GM19463 (cell line): ENCODE measurements around the gene FLII.
A peak's percentile ranks its signal among the peaks of the same experiment; 100 is the strongest.
"Not testable (repeated sequence)": the region's sequence is repeated elsewhere in the genome, so short reads cannot be mapped to it uniquely, and the experiment has no call there.

Source experiments
- ATAC-seq: cut with Tn5 transposase; IDR thresholded peaks from one replicate; pipeline ENCODE4 v1.9.1; 2021; ENCODE audit warnings: mild to moderate bottlenecking, moderate library complexity; ENCODE audit not compliant: unreplicated experiment

Gene FLII

GRCh38 chr17:18258356-18259038 is at the start of gene FLII:
Gene FLII, minus strand, starts transcription at chr17:18258738. Its CDS starts 48 bp downstream, at chr17:18258690.
- ATAC-seq: peak; percentile 26

GRCh38 chr17:18303206-18303605 is 44.7 kb upstream of the FLII start:
- ATAC-seq: not testable (repeated sequence)

GRCh38 chr17:18300725-18301480 is 42.4 kb upstream of the FLII start:
- ATAC-seq: no peak

- not testable (repeated sequence) for ATAC-seq
These were observed 39.5 kb upstream of the FLII start for GRCh38 chr17:18298061-18298460.

GRCh38 chr17:18291718-18292540 is 33.4 kb upstream of the FLII start:
- ATAC-seq: no peak

- ATAC-seq: no peak
These were observed 26.8 kb upstream of the FLII start for GRCh38 chr17:18285296-18285695.

GRCh38 chr17:18281788-18282187 is 23.2 kb upstream of the FLII start:
- ATAC-seq: no peak

GRCh38 chr17:18280766-18281371 is 22.3 kb upstream of the FLII start:
- no peak for ATAC-seq

GRCh38 chr17:18280249-18280648 is 21.7 kb upstream of the FLII start:
- ATAC-seq: no peak

GRCh38 chr17:18278867-18279266 is 20.3 kb upstream of the FLII start:
- ATAC-seq: no peak

- no peak for ATAC-seq
These were observed 18.5 kb upstream of the FLII start for GRCh38 chr17:18277076-18277475.

GRCh38 chr17:18270046-18270931 is 11.8 kb upstream of the FLII start:
- no peak for ATAC-seq

- no peak for ATAC-seq
These were observed 9.6 kb upstream of the FLII start for GRCh38 chr17:18267927-18268711.

- no peak for ATAC-seq
These were observed 8.8 kb upstream of the FLII start for GRCh38 chr17:18267366-18267765.

GRCh38 chr17:18263885-18264682 is 5.5 kb upstream of the FLII start:
- ATAC-seq: no peak

- ATAC-seq: no peak
These were observed 4.1 kb upstream of the FLII start for GRCh38 chr17:18262641-18263040.

GRCh38 chr17:18262111-18262510 is 3.6 kb upstream of the FLII start:
- no peak for ATAC-seq

GRCh38 chr17:18261659-18262058 is 3.1 kb upstream of the FLII start:
- no peak for ATAC-seq

GRCh38 chr17:18261146-18261515 is 2.6 kb upstream of the FLII start:
- no peak for ATAC-seq
